Measurements from ENCODE around the gene SOAT2. TPM values are rescaled to one million over a fixed set of nuclear protein-coding genes. Genes with fewer than 3 reads are reported as not detected.
A peak's percentile ranks its signal among the peaks of the same experiment; 100 is the strongest.

SOAT2 gene
- total and polyA plus RNA-seq, 5 experiments from 2014 or later: 0.42 to 0.80 (median 0.71) TPM

GRCh38 chr12:53060721-53061276, 42.5 kb upstream of the SOAT2 start:
- DNase-seq (peak in 1 of 10 donors; percentile 61), ATAC-seq (no peak)
- H3K36me3 Mint-ChIP-seq: peaks cover 0 to 19% (median 2%) of the 10 kb centered on the region in 3 donors
- no peak overlapping the region for H3K4me3 Mint-ChIP-seq
- no peaks in the 10 kb centered on the region for H3K27me3 Mint-ChIP-seq
- H3K4me1 Mint-ChIP-seq: peaks cover 3 to 14% (median 5%) of the 10 kb centered on the region in 4 donors
- POLR2A ChIA-PET: interaction anchor here (0.6 to 2.3 kb wide), 6 partner anchors 13 to 179 kb away, joined by 3 to 7 read pairs (median 6); partner anchors contain the start of genes SOAT2 and SPRYD3
- no peaks in the 10 kb centered on the region for H3K9me3 Mint-ChIP-seq
- H3K27ac Mint-ChIP-seq: peak overlapping the region in 1 of 10 donors; percentile 22

GRCh38 chr12:53061404-53062010, 41.8 kb upstream of the SOAT2 start:
- H3K9me3 Mint-ChIP-seq: no peaks in the 10 kb centered on the region
- POLR2A ChIA-PET: interaction anchor here (1.2 to 2.3 kb wide), 5 partner anchors 14 to 41 kb away, joined by 3 to 7 read pairs (median 6); partner anchors contain the start of genes SOAT2 and SPRYD3
- no peaks in the 10 kb centered on the region for H3K27me3 Mint-ChIP-seq
- H3K4me1 Mint-ChIP-seq: peaks cover 8 to 20% (median 11%) of the 10 kb centered on the region in 4 donors
- peak overlapping the region in 5 of 10 donors; percentile 24 to 87 (median 55) for H3K27ac Mint-ChIP-seq
- ATAC-seq (peak in 1 of 2 donors; percentile 28), DNase-seq (peak in 1 of 10 donors; percentile 34)
- no peak overlapping the region for H3K4me3 Mint-ChIP-seq
- peaks cover 0 to 26% (median 2%) of the 10 kb centered on the region in 3 donors for H3K36me3 Mint-ChIP-seq

- Mint-ChIP-seq H3K27ac (peak overlapping the region in 3 of 10 donors; percentile 47 to 79 (median 55)), H3K9me3 (no peaks in the 10 kb centered on the region), H3K4me1 (peaks cover 8 to 21% (median 13%) of the 10 kb centered on the region in 4 donors), H3K36me3 (peaks cover 0 to 34% (median 2%) of the 10 kb centered on the region in 3 donors), H3K27me3 (no peaks in the 10 kb centered on the region), H3K4me3 (no peak overlapping the region)
- DNase-seq (peak in 1 of 10 donors; percentile 60), ATAC-seq (no peak)
- POLR2A ChIA-PET: interaction anchor here (1.2 to 2.3 kb wide), 7 partner anchors 14 to 40 kb away, joined by 3 to 7 read pairs (median 5); partner anchors contain the start of genes SOAT2 and SPRYD3
These were observed 41.0 kb upstream of the SOAT2 start for GRCh38 chr12:53062011-53062961.

- Mint-ChIP-seq H3K9me3 (no peaks in the 10 kb centered on the region), H3K36me3 (peaks cover 0 to 40% (median 2%) of the 10 kb centered on the region in 3 donors), H3K4me1 (peaks cover 8 to 22% (median 13%) of the 10 kb centered on the region in 4 donors), H3K27me3 (no peaks in the 10 kb centered on the region), H3K27ac (peak overlapping the region in 2 of 10 donors; percentile 49 to 91), H3K4me3 (no peak overlapping the region)
- peak in 1 of 10 donors; percentile 43 for DNase-seq
- POLR2A ChIA-PET: interaction anchor here (0.6 to 1.7 kb wide), 4 partner anchors 8 to 49 kb away, joined by 4 to 5 read pairs (median 5); partner anchors contain the start of gene SPRYD3
- no peak for ATAC-seq
These were observed 40.1 kb upstream of the SOAT2 start for GRCh38 chr12:53062977-53063707.

GRCh38 chr12:53063708-53064612, 39.3 kb upstream of the SOAT2 start:
- POLR2A ChIA-PET: interaction anchor here (1.1 to 6.4 kb wide), 6 partner anchors 9 to 116 kb away, joined by 3 to 34 read pairs (median 5); partner anchors contain the start of genes CSAD, IGFBP6, SOAT2 and SPRYD3
- DNase-seq: peak in 1 of 10 donors; percentile 55
- H3K27me3 Mint-ChIP-seq: no peaks in the 10 kb centered on the region

GRCh38 chr12:53064613-53065436, 38.5 kb upstream of the SOAT2 start:
- POLR2A ChIA-PET: interaction anchor here (1.1 to 6.4 kb wide), 6 partner anchors 10 to 115 kb away, joined by 3 to 34 read pairs (median 9); partner anchors contain the start of genes CSAD, IGFBP6, SOAT2 and SPRYD3
- Mint-ChIP-seq H3K36me3 (peaks cover 0 to 49% (median 2%) of the 10 kb centered on the region in 3 donors), H3K27me3 (no peaks in the 10 kb centered on the region), H3K9me3 (no peaks in the 10 kb centered on the region), H3K4me1 (peaks cover 12 to 29% (median 13%) of the 10 kb centered on the region in 4 donors), H3K27ac (peak overlapping the region in 3 of 10 donors; percentile 18 to 72 (median 43)), H3K4me3 (no peak overlapping the region)
- ATAC-seq: no peak
- peak in 1 of 10 donors; percentile 27 for DNase-seq

More at GRCh38 chr12:53063708-53064612, 39.3 kb upstream of the SOAT2 start:
- Mint-ChIP-seq H3K27ac (peak overlapping the region in 2 of 10 donors; percentile 79 to 91), H3K4me3 (no peak overlapping the region), H3K4me1 (peaks cover 10 to 29% (median 13%) of the 10 kb centered on the region in 4 donors), H3K36me3 (peaks cover 0 to 46% (median 2%) of the 10 kb centered on the region in 3 donors), H3K9me3 (no peaks in the 10 kb centered on the region)
- ATAC-seq: no peak

- H3K4me3 Mint-ChIP-seq: no peak overlapping the region
- DNase-seq (no peak), ATAC-seq (no peak)
- H3K9me3 Mint-ChIP-seq: no peaks in the 10 kb centered on the region
- POLR2A ChIA-PET: interaction anchor here (0.6 to 6.4 kb wide), 6 partner anchors 14 to 224 kb away, joined by 3 to 34 read pairs (median 9); partner anchors contain the start of genes IGFBP6, SOAT2 and SPRYD3
- peaks cover 0 to 55% (median 4%) of the 10 kb centered on the region in 3 donors for H3K36me3 Mint-ChIP-seq
- H3K4me1 Mint-ChIP-seq: peaks cover 12 to 29% (median 14%) of the 10 kb centered on the region in 4 donors
- no peaks in the 10 kb centered on the region for H3K27me3 Mint-ChIP-seq
- peak overlapping the region in 1 of 10 donors; percentile 18 for H3K27ac Mint-ChIP-seq
These were observed 37.8 kb upstream of the SOAT2 start for GRCh38 chr12:53065470-53065869.

- Mint-ChIP-seq H3K36me3 (peaks cover 0 to 63% (median 7%) of the 10 kb centered on the region in 3 donors), H3K4me1 (peaks cover 12 to 31% (median 18%) of the 10 kb centered on the region in 4 donors), H3K4me3 (no peak overlapping the region), H3K27me3 (no peaks in the 10 kb centered on the region), H3K9me3 (no peaks in the 10 kb centered on the region), H3K27ac (peak overlapping the region in 8 of 10 donors; percentile 33 to 88 (median 68))
- DNase-seq (peak; percentile 31 to 75 (median 60)), ATAC-seq (peak; percentile 63 to 83)
- POLR2A ChIA-PET: interaction anchor here (0.6 to 6.4 kb wide), 7 partner anchors 13 to 223 kb away, joined by 3 to 34 read pairs (median 4); partner anchors contain the start of genes IGFBP6, SOAT2 and SPRYD3
These were observed 37.0 kb upstream of the SOAT2 start for GRCh38 chr12:53065975-53066931.
